ENCODE measurements around the gene ZNF384.

Gene ZNF384

DNA sequence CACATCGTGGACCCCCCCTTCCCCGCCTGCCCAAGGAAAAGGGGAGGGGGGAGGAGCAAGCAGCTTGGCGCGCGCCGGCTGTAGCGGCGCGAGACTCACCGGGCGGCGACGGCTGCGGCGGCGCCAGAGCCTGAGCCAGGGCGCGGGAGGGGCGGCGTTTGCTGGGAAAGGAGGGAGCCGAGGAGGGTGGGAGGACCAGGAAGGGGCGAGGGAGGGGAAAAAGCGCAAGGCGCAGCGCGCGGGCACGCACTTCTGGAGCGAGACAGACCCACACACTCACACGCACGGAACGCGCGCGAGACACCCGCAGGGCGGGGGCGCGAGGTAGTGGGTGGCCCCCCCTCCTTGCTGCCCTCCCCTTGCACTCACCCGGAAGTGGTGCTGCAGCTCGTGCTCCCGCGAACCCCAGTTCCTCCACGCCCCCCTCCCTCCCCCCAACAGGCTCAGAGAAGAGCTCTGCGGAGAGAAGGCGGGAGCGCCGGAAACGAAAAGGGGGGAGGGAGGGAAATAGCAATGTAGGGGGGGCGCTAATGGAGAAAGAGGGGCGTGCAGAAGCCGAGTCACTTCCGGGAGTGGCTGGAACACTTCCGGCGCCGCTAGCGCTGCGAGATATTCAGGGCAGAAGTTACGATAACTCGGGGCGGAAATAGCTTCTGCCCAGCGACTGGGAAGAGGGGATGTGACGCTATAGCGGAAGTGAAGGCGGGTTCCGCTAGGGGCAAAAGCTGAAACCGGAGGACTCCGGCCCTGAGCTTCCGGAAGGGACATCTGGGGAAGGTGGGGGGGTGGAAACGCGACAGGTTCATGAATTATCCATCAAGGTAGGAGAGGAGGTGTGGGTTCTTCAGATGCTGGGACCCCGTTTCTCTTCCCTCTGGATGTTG, at the start of gene ZNF384:
TSS of gene ZNF384 (minus strand) at position 377 of the 884 bp plus-strand sequence. CDS start 9,855 bp downstream, outside the sequence.
- TF ChIP-seq GATA3 (IDR thresholded peaks at IDR 0.05; ENCODE audit: low read depth, low read length): no peak
- TF ChIP-seq GATA2 (IDR thresholded peaks at IDR 0.05; ENCODE audit: low read depth, low read length): peak; percentile 25; the same call in 1 of the 2 replicates

- TF ChIP-seq GATA2 (IDR thresholded peaks at IDR 0.05; ENCODE audit: low read depth, low read length) (no peak), GATA3 (IDR thresholded peaks at IDR 0.05; ENCODE audit: low read depth, low read length) (no peak)
Measured at GRCh38 chr12:6736754-6737153, 47.6 kb upstream of the ZNF384 start.

GRCh38 chr12:6735448-6736191, 46.4 kb upstream of the ZNF384 start:
- TF ChIP-seq GATA2 (IDR thresholded peaks at IDR 0.05; ENCODE audit: low read depth, low read length) (no peak), GATA3 (IDR thresholded peaks at IDR 0.05; ENCODE audit: low read depth, low read length) (no peak)

GRCh38 chr12:6734506-6735387, 45.6 kb upstream of the ZNF384 start:
- TF ChIP-seq GATA2 (IDR thresholded peaks at IDR 0.05; ENCODE audit: low read depth, low read length): no peak

GRCh38 chr12:6730169-6730568, 41.0 kb upstream of the ZNF384 start:
- TF ChIP-seq GATA2 (IDR thresholded peaks at IDR 0.05; ENCODE audit: low read depth, low read length) (no peak), GATA3 (IDR thresholded peaks at IDR 0.05; ENCODE audit: low read depth, low read length) (no peak)

DNA sequence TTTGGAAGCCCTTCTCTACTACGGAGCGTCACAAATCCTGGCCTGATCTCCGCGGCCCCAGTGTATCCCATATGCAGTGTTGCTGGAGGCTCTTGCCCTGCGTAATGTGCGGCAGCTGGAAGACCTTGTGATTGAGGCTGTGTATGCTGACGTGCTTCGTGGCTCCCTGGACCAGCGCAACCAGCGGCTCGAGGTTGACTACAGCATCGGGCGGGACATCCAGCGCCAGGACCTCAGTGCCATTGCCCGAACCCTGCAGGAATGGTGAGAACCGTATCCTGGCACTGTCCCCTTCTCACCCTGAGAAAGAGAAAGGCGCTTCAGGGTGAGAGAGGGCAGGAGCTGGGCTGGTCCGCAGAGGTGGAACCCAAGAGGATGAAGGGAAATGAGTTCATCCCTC, 40.0 kb upstream of the ZNF384 start:
- TF ChIP-seq GATA3 (IDR thresholded peaks at IDR 0.05; ENCODE audit: low read depth, low read length) (no peak), GATA2 (IDR thresholded peaks at IDR 0.05; ENCODE audit: low read depth, low read length) (no peak)

DNA sequence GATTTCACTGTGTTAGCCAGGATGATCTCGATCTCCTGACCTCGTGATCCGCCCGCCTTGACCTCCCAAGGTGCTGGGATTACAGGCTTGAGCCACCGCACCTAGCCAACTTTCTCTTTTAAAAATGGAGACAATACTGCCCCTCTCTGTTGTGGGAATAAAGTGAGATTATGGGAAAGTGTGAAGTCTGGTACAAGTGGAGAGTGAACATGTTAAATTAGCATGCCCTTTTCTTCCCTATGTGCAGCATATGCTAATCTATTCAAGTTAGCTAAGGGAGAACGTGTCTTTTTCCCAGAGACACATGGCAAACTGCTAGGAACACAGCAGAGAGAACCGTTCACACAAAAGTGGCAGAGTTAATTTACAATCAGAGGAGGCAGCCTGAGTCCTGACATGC, 36.2 kb upstream of the ZNF384 start:
- TF ChIP-seq GATA2 (IDR thresholded peaks at IDR 0.05; ENCODE audit: low read depth, low read length) (no peak), GATA3 (IDR thresholded peaks at IDR 0.05; ENCODE audit: low read depth, low read length) (no peak)

- no peak for TF ChIP-seq GATA2 (IDR thresholded peaks at IDR 0.05; ENCODE audit: low read depth, low read length)
Measured at GRCh38 chr12:6724409-6724797, 35.2 kb upstream of the ZNF384 start.

- TF ChIP-seq GATA3 (IDR thresholded peaks at IDR 0.05; ENCODE audit: low read depth, low read length) (no peak), GATA2 (IDR thresholded peaks at IDR 0.05; ENCODE audit: low read depth, low read length) (no peak)
Measured at GRCh38 chr12:6723607-6724408, 34.6 kb upstream of the ZNF384 start, which contains the start of gene COPS7A. TSS of gene COPS7A (plus strand) at chr12:6724046. CDS start at chr12:6724657, 611 bp downstream.

DNA sequence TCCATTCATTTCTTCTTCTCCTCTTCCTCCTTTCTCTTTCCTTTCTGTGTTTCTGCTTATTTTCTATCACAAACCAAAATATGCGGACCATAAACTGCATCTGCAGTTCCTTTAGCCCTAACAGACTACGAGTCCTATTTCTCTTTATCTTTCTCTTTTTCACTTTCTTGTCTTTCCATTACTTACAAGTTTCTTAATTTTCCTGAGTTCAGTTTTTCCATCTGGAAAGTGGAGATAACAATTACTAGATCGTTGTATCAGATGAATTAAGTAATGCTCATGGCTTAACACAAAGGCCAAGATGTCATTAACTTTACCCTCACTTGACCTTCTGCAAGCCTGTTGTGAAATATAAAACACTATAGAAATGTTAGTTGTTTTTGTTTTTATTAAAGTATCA, 33.7 kb upstream of the ZNF384 start:
- TF ChIP-seq GATA3 (IDR thresholded peaks at IDR 0.05; ENCODE audit: low read depth, low read length): no peak
- no peak for TF ChIP-seq GATA2 (IDR thresholded peaks at IDR 0.05; ENCODE audit: low read depth, low read length)

- TF ChIP-seq GATA3 (IDR thresholded peaks at IDR 0.05; ENCODE audit: low read depth, low read length) (no peak), GATA2 (IDR thresholded peaks at IDR 0.05; ENCODE audit: low read depth, low read length) (no peak)
Measured at GRCh38 chr12:6716874-6717437, 27.8 kb upstream of the ZNF384 start.

DNA sequence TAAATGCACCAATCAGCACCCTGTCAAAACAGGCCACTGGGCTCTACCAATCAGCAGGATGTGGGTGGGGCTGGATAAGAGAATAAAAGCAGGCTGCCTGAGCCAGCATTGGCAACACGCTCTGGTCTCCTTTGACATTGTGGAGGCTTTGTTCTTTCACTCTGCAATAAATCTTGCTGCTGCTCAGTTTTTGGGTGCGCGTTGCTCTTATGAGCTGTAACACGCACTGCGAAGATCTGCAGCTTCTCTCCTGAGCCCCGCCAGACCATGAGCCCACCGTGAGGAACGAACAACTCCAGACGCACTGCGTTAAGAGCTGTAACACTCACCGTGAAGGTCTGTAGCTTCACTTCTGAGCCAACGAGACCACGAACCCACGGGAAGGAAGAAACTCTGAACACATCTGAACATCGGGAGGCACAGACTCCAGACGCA, 19.8 kb upstream of the ZNF384 start:
- TF ChIP-seq GATA2 (IDR thresholded peaks at IDR 0.05; ENCODE audit: low read depth, low read length): no peak

- TF ChIP-seq GATA3 (IDR thresholded peaks at IDR 0.05; ENCODE audit: low read depth, low read length) (no peak), GATA2 (IDR thresholded peaks at IDR 0.05; ENCODE audit: low read depth, low read length) (no peak)
Measured at GRCh38 chr12:6703631-6704030, 14.5 kb upstream of the ZNF384 start.

Measured in SH-SY5Y (cell line).